Fibroblast of villous mesenchyme (primary cell): ENCODE measurements around the gene PKP1. TPM values are rescaled to one million over a fixed set of nuclear protein-coding genes. Genes with fewer than 3 reads are reported as not detected.

ENCODE experiments used
- DNase-seq: peaks from one replicate; pipeline ENCODE4 v3.0.0-alpha.2; 2010; ENCODE audit warnings: low read depth
- H3K4me3 ChIP-seq: 2 replicates; pipeline ENCODE4 v1.5.1; 2011; ENCODE audit warnings: low read depth, mild to moderate bottlenecking, low read length
- total RNA-seq: library from RNA; depleted of rRNA; stranded (reverse); fragments of >200 nt; gene quantifications from 2 replicates; pipeline ENCODE4 v1.2.3, GENCODE V29; 2012
- TF ChIP-seq, protein P1 (sequence below): IDR thresholded peaks from 2 replicates; pipeline ENCODE4 v1.5.1; 2012; ENCODE audit warnings: low read depth, mild to moderate bottlenecking, low read length; ENCODE audit not compliant: insufficient read depth

Gene PKP1
- total RNA-seq, 1 donor = not detected

DNA sequence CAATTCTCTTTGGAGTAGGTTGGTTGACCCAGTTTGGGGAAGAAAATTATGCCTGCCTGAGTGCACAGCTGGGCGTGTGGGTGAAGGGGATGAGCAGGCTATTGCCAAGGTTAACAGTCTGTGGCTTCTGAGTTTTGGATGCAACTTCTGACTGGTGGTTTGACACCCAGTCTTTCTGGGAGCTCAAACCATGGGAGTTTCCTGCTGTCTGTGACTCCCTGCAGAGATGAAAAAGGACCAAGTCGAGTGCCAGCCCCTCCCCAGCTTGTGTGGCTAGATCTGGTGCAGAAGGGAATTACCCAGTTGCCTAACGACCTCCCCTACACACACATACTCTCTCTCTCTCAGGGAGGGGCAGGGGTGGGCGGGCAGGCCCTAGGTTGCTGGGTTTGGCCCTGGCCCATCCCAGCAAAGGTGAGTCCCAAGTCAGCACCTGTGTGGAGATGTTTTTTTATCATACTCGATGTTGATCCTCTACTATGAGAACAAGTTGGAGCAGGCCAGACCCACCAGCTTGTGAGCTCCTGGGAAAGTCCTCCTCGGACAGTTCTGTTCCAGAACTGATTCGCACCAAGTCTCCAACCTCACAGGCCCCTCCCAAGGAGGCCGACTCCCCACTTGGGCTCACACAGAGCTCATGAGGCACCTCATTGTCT, 28.2 kb downstream of the PKP1 start:
- TF ChIP-seq, protein P1, sequence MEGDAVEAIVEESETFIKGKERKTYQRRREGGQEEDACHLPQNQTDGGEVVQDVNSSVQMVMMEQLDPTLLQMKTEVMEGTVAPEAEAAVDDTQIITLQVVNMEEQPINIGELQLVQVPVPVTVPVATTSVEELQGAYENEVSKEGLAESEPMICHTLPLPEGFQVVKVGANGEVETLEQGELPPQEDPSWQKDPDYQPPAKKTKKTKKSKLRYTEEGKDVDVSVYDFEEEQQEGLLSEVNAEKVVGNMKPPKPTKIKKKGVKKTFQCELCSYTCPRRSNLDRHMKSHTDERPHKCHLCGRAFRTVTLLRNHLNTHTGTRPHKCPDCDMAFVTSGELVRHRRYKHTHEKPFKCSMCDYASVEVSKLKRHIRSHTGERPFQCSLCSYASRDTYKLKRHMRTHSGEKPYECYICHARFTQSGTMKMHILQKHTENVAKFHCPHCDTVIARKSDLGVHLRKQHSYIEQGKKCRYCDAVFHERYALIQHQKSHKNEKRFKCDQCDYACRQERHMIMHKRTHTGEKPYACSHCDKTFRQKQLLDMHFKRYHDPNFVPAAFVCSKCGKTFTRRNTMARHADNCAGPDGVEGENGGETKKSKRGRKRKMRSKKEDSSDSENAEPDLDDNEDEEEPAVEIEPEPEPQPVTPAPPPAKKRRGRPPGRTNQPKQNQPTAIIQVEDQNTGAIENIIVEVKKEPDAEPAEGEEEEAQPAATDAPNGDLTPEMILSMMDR = no peak
- no peak for DNase-seq
- H3K4me3 ChIP-seq = no peak overlapping the region

DNA sequence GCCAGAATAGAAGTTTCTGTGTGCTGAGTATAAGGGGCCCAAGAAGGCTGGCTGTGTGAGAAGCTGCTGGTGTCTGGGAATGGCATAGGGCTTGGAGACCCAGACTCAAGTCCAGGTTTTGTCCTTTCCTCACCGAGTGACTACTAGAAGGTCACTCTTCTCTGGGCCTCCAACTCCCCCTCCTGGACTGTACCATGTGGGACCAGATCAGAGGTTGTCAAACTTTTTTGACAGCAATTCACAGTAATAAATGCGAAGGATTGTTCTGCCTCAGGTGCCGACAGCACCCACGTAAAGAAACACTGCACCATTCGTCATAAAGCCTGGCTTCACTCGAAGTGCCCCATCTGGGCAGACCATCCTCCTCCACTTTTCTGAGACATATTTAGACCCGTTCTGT, 29.0 kb downstream of the PKP1 start:
- H3K4me3 ChIP-seq = no peak overlapping the region
- DNase-seq = no peak
- TF ChIP-seq, protein P1 = no peak

DNA sequence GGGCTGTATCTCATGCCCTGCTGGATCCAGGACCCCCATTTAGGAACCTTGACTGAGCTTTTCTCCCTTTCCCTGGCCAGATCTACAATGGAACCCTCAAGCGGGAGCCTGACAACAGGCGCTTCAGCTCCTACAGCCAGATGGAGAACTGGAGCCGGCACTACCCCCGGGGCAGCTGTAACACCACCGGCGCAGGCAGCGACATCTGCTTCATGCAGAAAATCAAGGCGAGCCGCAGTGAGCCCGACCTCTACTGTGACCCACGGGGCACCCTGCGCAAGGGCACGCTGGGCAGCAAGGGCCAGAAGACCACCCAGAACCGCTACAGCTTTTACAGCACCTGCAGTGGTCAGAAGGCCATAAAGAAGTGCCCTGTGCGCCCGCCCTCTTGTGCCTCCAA, 29.8 kb downstream of the PKP1 start:
- DNase-seq = no peak
- TF ChIP-seq, protein P1 = no peak
- no peak overlapping the region for H3K4me3 ChIP-seq

DNA sequence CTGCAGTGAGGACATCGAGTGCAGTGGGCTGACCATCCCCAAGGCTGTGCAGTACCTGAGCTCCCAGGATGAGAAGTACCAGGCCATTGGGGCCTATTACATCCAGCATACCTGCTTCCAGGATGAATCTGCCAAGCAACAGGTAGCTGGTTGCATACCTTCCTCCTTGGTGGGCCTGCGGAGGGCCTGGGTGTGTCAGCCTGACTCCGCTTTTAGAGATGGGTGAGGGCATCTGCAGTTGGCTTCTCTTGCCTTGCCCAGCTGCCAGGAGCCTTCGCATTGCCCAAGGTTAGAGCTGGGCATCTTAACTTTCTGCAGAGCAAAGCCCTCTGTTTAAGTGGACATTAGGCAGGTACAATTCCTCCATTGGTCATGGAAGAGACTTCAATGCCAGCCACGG, 33.2 kb downstream of the PKP1 start:
- no peak for DNase-seq
- TF ChIP-seq, protein P1 = no peak
- no peak overlapping the region for H3K4me3 ChIP-seq

DNA sequence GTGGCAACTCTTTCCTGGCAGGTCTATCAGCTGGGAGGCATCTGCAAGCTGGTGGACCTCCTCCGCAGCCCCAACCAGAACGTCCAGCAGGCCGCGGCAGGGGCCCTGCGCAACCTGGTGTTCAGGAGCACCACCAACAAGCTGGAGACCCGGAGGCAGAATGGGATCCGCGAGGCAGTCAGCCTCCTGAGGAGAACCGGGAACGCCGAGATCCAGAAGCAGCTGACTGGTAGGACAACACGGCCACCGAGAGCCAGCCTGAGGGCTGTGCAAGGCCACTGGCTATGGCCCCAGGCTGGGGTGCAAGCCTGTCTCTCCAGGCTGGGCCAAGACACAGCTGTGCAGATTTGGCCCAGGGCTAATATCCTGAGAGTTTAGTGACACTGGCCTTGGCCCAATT, 34.2 kb downstream of the PKP1 start:
- TF ChIP-seq, protein P1 = no peak
- DNase-seq = no peak
- H3K4me3 ChIP-seq = no peak overlapping the region

DNA sequence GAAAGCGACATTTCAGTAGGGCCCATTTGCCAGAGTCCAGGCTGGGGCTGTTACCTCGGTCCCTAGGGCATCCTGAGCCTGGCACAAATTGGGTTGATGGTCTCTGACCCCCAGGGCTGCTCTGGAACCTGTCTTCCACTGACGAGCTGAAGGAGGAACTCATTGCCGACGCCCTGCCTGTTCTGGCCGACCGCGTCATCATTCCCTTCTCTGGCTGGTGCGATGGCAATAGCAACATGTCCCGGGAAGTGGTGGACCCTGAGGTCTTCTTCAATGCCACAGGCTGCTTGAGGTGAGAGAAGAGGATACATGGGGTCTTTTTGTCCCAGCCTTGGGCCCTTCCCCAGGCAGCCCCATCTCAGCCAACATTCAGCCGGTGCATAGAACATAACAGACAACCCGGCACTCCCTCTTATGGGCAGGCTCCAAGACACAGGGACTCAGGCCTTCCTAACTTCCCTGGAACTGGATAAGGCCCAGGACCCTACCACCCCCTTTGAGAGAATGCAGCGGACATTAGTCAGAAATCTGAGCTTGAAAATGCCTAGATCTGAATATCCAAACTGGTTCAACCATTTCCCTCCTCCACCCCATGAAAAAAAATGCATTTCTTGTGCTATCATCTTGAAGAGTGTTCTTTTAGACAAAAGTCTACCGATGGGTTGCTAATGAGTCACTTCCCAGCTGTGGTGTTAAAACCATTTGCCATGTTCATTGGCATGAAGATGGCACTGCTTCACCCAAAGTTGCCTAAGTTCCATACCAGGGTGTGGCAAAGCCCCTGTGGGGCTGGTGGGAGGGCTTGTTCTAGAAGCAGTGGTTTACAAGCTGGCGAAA, 35.4 kb downstream of the PKP1 start:
- H3K4me3 ChIP-seq = no peak overlapping the region
- no peak for DNase-seq
- TF ChIP-seq, protein P1 = no peak
